ENCODE data around the gene NARS2. TPM values are rescaled to one million over a fixed set of nuclear protein-coding genes. Genes with fewer than 3 reads are reported as not detected.

Gene NARS2
- total RNA-seq, 1 donor from 2014 or later, result 27.5 TPM

DNA sequence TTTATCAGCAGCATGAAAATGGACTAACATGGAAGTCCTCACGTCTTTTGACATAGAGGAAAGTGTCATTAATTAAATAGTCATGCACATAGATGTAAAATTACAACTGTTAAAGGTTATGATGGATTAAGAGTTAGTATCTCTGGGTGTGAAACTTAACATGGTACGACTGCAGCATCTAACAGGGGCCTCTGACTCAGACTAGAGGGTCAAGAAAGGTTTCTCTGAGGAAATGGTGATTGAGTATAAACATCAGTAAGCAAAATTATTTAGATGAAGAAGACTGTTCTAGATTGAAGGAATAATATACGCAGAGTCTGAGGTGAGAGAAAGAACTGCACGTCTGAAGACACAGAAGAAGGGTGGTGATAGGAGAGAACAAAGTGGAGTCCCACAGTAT, 114.9 kb downstream of the NARS2 start:
- no peak for DNase-seq (ENCODE audit: extremely low spot score, unreplicated experiment)
- no peak overlapping the region for H3K27ac Mint-ChIP-seq

DNA sequence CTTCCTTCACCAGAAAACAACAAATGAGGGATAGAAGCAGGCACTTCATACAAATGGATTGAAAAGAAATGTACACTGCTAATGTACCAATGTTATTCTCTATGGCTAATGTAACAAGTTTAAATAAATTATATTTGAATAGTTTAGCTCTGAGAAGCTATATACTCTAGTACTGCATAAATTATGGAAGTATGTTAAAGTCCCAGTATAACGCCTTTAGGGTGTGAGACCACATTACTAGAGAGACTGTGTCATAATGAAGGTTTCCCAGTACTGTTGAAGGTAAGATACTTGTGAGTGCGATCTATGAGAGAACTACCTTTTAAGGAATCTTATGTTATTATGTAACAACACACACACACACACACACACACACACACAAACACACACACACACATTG, 117.2 kb downstream of the NARS2 start:
- DNase-seq (ENCODE audit: extremely low spot score, unreplicated experiment), result no peak
- TF ChIP-seq, protein P1, sequence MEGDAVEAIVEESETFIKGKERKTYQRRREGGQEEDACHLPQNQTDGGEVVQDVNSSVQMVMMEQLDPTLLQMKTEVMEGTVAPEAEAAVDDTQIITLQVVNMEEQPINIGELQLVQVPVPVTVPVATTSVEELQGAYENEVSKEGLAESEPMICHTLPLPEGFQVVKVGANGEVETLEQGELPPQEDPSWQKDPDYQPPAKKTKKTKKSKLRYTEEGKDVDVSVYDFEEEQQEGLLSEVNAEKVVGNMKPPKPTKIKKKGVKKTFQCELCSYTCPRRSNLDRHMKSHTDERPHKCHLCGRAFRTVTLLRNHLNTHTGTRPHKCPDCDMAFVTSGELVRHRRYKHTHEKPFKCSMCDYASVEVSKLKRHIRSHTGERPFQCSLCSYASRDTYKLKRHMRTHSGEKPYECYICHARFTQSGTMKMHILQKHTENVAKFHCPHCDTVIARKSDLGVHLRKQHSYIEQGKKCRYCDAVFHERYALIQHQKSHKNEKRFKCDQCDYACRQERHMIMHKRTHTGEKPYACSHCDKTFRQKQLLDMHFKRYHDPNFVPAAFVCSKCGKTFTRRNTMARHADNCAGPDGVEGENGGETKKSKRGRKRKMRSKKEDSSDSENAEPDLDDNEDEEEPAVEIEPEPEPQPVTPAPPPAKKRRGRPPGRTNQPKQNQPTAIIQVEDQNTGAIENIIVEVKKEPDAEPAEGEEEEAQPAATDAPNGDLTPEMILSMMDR (conservative IDR thresholded peaks at IDR 0.05), result no peak
- H3K36me3 Mint-ChIP-seq, result peaks cover 34% of the 10 kb centered on the region
- H3K4me1 Mint-ChIP-seq (ENCODE audit: unreplicated experiment), result no peaks in the 10 kb centered on the region
- no peak overlapping the region for H3K27ac Mint-ChIP-seq
- no peak overlapping the region for H3K4me3 Mint-ChIP-seq
- no peaks in the 10 kb centered on the region for H3K9me3 Mint-ChIP-seq
- no peaks in the 10 kb centered on the region for H3K27me3 Mint-ChIP-seq

More for the DNA sequence above, 114.9 kb downstream of the NARS2 start:
- TF ChIP-seq, protein P1 (conservative IDR thresholded peaks at IDR 0.05), result no peak
- Mint-ChIP-seq H3K4me1 (ENCODE audit: unreplicated experiment) (no peaks in the 10 kb centered on the region), H3K9me3 (no peaks in the 10 kb centered on the region), H3K36me3 (peaks cover 40% of the 10 kb centered on the region), H3K4me3 (no peak overlapping the region), H3K27me3 (no peaks in the 10 kb centered on the region)

DNA sequence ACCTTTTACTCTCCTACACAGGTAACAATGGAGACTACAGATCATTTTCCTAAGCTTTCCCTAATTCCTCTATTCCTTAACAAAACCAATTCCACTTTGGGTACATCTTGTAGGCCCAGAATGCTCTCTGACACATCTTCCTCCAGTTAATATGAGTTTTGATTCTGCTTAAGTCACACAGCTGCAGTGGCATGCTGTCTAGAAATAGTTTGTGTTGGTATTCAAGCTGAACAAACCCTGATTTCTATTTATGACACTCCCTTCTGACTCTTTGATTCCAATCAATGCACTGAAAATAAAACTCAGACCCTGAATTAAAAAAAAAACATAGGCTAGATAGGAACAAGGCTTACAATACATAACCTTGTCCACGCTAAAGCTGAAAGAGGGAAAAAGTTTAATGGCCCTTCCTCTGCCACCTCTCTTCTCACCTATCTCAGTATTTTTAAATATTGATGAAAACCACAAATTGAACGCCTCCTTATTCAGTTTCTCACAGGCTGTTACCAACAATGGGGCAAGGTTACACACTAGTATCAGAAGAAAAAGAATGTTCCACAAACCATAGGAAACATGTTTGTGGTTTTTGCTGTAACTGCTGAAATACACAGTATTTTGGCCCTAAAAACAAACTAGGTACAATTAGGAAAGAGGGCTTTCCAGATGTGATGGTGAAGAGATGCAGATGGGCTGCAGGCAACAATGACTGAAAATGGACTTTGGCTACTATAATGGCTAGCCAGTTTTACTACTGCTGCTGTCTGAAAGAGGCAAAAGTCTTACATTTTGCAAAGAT, 121.3 kb downstream of the NARS2 start:
- no peak for DNase-seq (ENCODE audit: extremely low spot score, unreplicated experiment)
- no peaks in the 10 kb centered on the region for H3K9me3 Mint-ChIP-seq
- H3K27me3 Mint-ChIP-seq, result no peaks in the 10 kb centered on the region
- H3K4me3 Mint-ChIP-seq, result no peak overlapping the region
- no peak overlapping the region for H3K27ac Mint-ChIP-seq
- TF ChIP-seq, protein P1 (conservative IDR thresholded peaks at IDR 0.05), result no peak
- no peaks in the 10 kb centered on the region for H3K4me1 Mint-ChIP-seq (ENCODE audit: unreplicated experiment)
- H3K36me3 Mint-ChIP-seq, result peaks cover 20% of the 10 kb centered on the region

DNA sequence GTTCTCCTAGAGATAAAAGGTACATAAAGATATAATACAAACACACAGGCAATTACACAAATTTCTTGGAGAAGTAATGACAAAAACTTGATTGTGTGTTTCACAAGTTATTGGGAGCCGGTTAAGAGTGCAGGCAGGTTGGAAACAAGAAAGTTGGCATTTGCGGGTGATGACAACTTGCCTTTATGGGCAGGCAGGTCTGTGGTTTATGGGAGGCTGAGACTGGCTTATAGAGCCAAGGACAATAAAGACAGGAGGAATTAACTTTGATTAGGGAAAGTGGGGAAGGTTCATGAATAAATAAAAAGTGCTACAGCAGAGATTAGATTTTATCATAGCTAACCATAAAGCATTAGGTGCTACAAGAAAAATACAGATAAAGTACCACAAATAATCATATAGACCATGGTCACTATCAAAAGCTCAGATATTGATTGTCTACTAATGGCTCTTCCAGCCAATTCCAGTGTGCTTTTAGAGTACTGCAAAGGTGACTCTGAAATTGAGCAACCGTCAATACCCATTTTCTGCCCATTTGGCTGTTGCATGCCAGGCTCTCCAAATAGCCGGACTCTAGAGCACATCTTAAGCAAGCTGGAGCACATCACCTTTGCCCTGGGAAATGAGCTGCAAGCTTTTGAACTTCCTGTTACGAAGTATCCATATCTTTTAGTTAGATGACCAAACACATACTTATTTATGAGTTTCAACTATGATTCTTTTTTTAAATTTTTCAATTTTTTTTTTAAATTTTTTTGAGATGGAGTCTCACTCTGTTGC, 123.1 kb downstream of the NARS2 start:
- Mint-ChIP-seq H3K27me3 (no peaks in the 10 kb centered on the region), H3K9me3 (no peaks in the 10 kb centered on the region), H3K4me1 (ENCODE audit: unreplicated experiment) (no peaks in the 10 kb centered on the region), H3K4me3 (no peak overlapping the region), H3K36me3 (peaks cover 20% of the 10 kb centered on the region), H3K27ac (no peak overlapping the region)
- no peak for DNase-seq (ENCODE audit: extremely low spot score, unreplicated experiment)
- TF ChIP-seq, protein P1 (conservative IDR thresholded peaks at IDR 0.05), result no peak

DNA sequence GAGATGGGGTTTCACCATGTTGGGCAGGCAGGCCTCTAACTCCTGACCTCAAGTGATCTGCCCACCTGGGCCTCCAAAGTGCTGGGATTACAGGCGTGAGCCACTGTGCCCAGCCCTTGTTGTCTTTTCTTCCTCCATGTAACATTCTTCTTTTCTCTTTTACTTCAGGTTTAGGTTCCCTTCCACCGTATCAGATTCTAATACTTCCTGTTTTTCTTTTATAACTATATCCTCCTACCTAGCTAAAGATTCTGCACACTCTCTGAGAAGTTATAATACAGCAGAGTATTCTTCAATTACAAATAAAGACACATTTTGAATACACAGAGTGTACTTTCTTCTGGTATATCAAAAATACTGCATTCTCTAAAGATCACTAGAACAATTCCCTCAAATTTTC, 123.8 kb downstream of the NARS2 start:
- DNase-seq (ENCODE audit: extremely low spot score, unreplicated experiment), result no peak
- no peaks in the 10 kb centered on the region for H3K9me3 Mint-ChIP-seq
- TF ChIP-seq, protein P1 (conservative IDR thresholded peaks at IDR 0.05), result no peak
- H3K27me3 Mint-ChIP-seq, result no peaks in the 10 kb centered on the region
- H3K27ac Mint-ChIP-seq, result no peak overlapping the region
- peaks cover 20% of the 10 kb centered on the region for H3K36me3 Mint-ChIP-seq
- H3K4me1 Mint-ChIP-seq (ENCODE audit: unreplicated experiment), result no peaks in the 10 kb centered on the region
- H3K4me3 Mint-ChIP-seq, result no peak overlapping the region

Data from type B pancreatic cell (in vitro differentiated cells).